IPS DF 6.9 (cell line): ENCODE results near the gene ZNF101.

ENCODE experiments used
- DNase-seq: peaks from one replicate; pipeline ENCODE4 v3.0.0-alpha.2; 2013; ENCODE audit warnings: low read depth, low spot score
- H3K27ac ChIP-seq: one replicate; pipeline ENCODE4 v1.5.1; 2013; ENCODE audit warnings: low read length, control low read depth
- H3K27me3 ChIP-seq: 2 replicates; pipeline ENCODE4 v1.6.1; 2013; ENCODE audit warnings: mild to moderate bottlenecking, low read length; ENCODE audit not compliant: control insufficient read depth, insufficient read depth
- H3K36me3 ChIP-seq: 2 replicates; pipeline ENCODE4 v1.6.1; 2013; ENCODE audit warnings: low read length; ENCODE audit not compliant: control insufficient read depth, insufficient read depth
- H3K4me1 ChIP-seq: 2 replicates; pipeline ENCODE4 v1.6.1; 2013; ENCODE audit warnings: low read length; ENCODE audit not compliant: control insufficient read depth, insufficient read depth
- H3K4me3 ChIP-seq: 2 replicates; pipeline ENCODE4 v1.5.1; 2013; ENCODE audit warnings: mild to moderate bottlenecking, low read length
- H3K9me3 ChIP-seq: 2 replicates; pipeline ENCODE4 v1.6.1; 2013; ENCODE audit warnings: low read length, inconsistent platforms; ENCODE audit not compliant: control insufficient read depth, insufficient read depth
- whole genome bisulfite sequencing: extraction: QIAGEN DNeasy Blood & Tissue Kit; methylation state at CpG from one replicate; pipeline ENCODE4 v1.1.7; 2013; ENCODE audit warnings: mixed read lengths, missing lambda C conversion rate; ENCODE audit not compliant: insufficient read length, insufficient coverage; 5-methylcytosine and 5-hydroxymethylcytosine counted together

Gene ZNF101

GRCh38 chr19:19652482-19653295, 15.9 kb upstream of the ZNF101 start:
- H3K27me3 ChIP-seq, result no peaks in the 10 kb centered on the region
- peaks cover 73% of the 10 kb centered on the region for H3K36me3 ChIP-seq
- H3K4me3 ChIP-seq, result no peak overlapping the region
- H3K9me3 ChIP-seq, result no peaks in the 10 kb centered on the region
- no peaks in the 10 kb centered on the region for H3K4me1 ChIP-seq
- H3K27ac ChIP-seq, result no peak overlapping the region
- no peak for DNase-seq
- no CpG with 5 or more reads among the region's 24 CpGs for WGBS

GRCh38 chr19:19653597-19654147, 15.0 kb upstream of the ZNF101 start:
- H3K27ac ChIP-seq, result no peak overlapping the region
- no peak for DNase-seq
- no peaks in the 10 kb centered on the region for H3K27me3 ChIP-seq
- no peak overlapping the region for H3K4me3 ChIP-seq
- H3K9me3 ChIP-seq, result no peaks in the 10 kb centered on the region
- no peaks in the 10 kb centered on the region for H3K4me1 ChIP-seq
- no CpG with 5 or more reads among the region's 23 CpGs for WGBS
- H3K36me3 ChIP-seq, result peaks cover 75% of the 10 kb centered on the region

- no peaks in the 10 kb centered on the region for H3K4me1 ChIP-seq
- peaks cover 75% of the 10 kb centered on the region for H3K36me3 ChIP-seq
- DNase-seq, result no peak
- no CpG with 5 or more reads among the region's 15 CpGs for WGBS
- H3K4me3 ChIP-seq, result no peak overlapping the region
- no peak overlapping the region for H3K27ac ChIP-seq
- H3K9me3 ChIP-seq, result no peaks in the 10 kb centered on the region
- H3K27me3 ChIP-seq, result no peaks in the 10 kb centered on the region
Measured at GRCh38 chr19:19654441-19654840, 14.2 kb upstream of the ZNF101 start.

- Histone ChIP-seq H3K4me3 (no peak overlapping the region), H3K9me3 (no peaks in the 10 kb centered on the region), H3K4me1 (no peaks in the 10 kb centered on the region), H3K27me3 (no peaks in the 10 kb centered on the region), H3K36me3 (peaks cover 71% of the 10 kb centered on the region), H3K27ac (no peak overlapping the region)
- no CpG with 5 or more reads among the region's 22 CpGs for WGBS
- no peak for DNase-seq
Measured at GRCh38 chr19:19655051-19655594, 13.5 kb upstream of the ZNF101 start.

- Histone ChIP-seq H3K36me3 (peaks cover 68% of the 10 kb centered on the region), H3K4me3 (no peak overlapping the region), H3K4me1 (no peaks in the 10 kb centered on the region), H3K27me3 (no peaks in the 10 kb centered on the region), H3K9me3 (no peaks in the 10 kb centered on the region), H3K27ac (no peak overlapping the region)
- no CpG with 5 or more reads among the region's 27 CpGs for WGBS
- DNase-seq, result no peak
Measured at GRCh38 chr19:19655641-19656343, 12.8 kb upstream of the ZNF101 start.

- Histone ChIP-seq H3K27me3 (no peaks in the 10 kb centered on the region), H3K9me3 (no peaks in the 10 kb centered on the region), H3K36me3 (peaks cover 58% of the 10 kb centered on the region), H3K27ac (no peak overlapping the region), H3K4me1 (no peaks in the 10 kb centered on the region), H3K4me3 (no peak overlapping the region)
- WGBS, result no CpG with 5 or more reads among the region's 33 CpGs
- no peak for DNase-seq
Measured at GRCh38 chr19:19656451-19657396, 11.9 kb upstream of the ZNF101 start.

GRCh38 chr19:19657397-19657783, 11.2 kb upstream of the ZNF101 start:
- no peak for DNase-seq
- Histone ChIP-seq H3K36me3 (peaks cover 54% of the 10 kb centered on the region), H3K9me3 (no peaks in the 10 kb centered on the region), H3K27ac (no peak overlapping the region), H3K4me3 (no peak overlapping the region), H3K4me1 (no peaks in the 10 kb centered on the region), H3K27me3 (no peaks in the 10 kb centered on the region)
- WGBS, result no CpG with 5 or more reads among the region's 10 CpGs

- Histone ChIP-seq H3K27me3 (no peaks in the 10 kb centered on the region), H3K9me3 (no peaks in the 10 kb centered on the region), H3K27ac (no peak overlapping the region), H3K36me3 (peaks cover 32% of the 10 kb centered on the region), H3K4me3 (no peak overlapping the region), H3K4me1 (no peaks in the 10 kb centered on the region)
- no peak for DNase-seq
- no CpG with 5 or more reads among the region's 17 CpGs for WGBS
Measured at GRCh38 chr19:19659646-19660245, 8.9 kb upstream of the ZNF101 start.

GRCh38 chr19:19661141-19661674, 7.4 kb upstream of the ZNF101 start:
- Histone ChIP-seq H3K9me3 (no peaks in the 10 kb centered on the region), H3K27me3 (no peaks in the 10 kb centered on the region), H3K4me1 (no peaks in the 10 kb centered on the region), H3K27ac (no peak overlapping the region), H3K36me3 (peaks cover 17% of the 10 kb centered on the region), H3K4me3 (no peak overlapping the region)
- no peak for DNase-seq
- no CpG with 5 or more reads among the region's 10 CpGs for WGBS
